Measurements from ENCODE around the gene STX2. TPM values are rescaled to one million over a fixed set of nuclear protein-coding genes. Genes with fewer than 3 reads are reported as not detected.
A peak's percentile ranks its signal among the peaks of the same experiment; 100 is the strongest.

The STX2 gene
- total and polyA plus RNA-seq, 10 donors, result 7.4 to 18.4 (median 12.7) TPM

GRCh38 chr12:130829391-130830245 is 9.4 kb downstream of the STX2 start:
- peaks cover 0 to 44% (median 6%) of the 10 kb centered on the region in 6 donors for H3K4me1 ChIP-seq
- no peak for DNase-seq
- H3K9me3 ChIP-seq, result no peaks in the 10 kb centered on the region
- no peak for TF ChIP-seq POLR2A (IDR thresholded peaks at IDR 0.05)
- no peak for TF ChIP-seq CTCF (IDR thresholded peaks at IDR 0.05 in 8 of 11, conservative IDR thresholded peaks at IDR 0.05 in 3 of 11)
- TF ChIP-seq POLR2AphosphoS5 (IDR thresholded peaks at IDR 0.05), result no peak
- intact Hi-C loops (cut with DNase I; ENCODE audit: low total_unique reads), result no loop called here
- peaks cover 0 to 6% (median under 1%) of the 10 kb centered on the region in 6 donors for H3K36me3 ChIP-seq
- H3K4me3 ChIP-seq, result no peak overlapping the region
- H3K27me3 ChIP-seq (replicated peaks in 1 of 7), result no peaks in the 10 kb centered on the region
- 85 to 91% (median 88%) methylated on average over 14 to 17 of the region's 17 CpGs for WGBS, 5 donors
- no peak overlapping the region for H3K27ac ChIP-seq

GRCh38 chr12:130828895-130829294 is 10.2 kb downstream of the STX2 start:
- Histone ChIP-seq H3K36me3 (peaks cover 0 to 14% (median 2%) of the 10 kb centered on the region in 6 donors), H3K27me3 (replicated peaks in 1 of 7) (no peaks in the 10 kb centered on the region), H3K4me3 (no peak overlapping the region), H3K9me3 (no peaks in the 10 kb centered on the region), H3K27ac (no peak overlapping the region), H3K4me1 (peaks cover 0 to 43% (median 6%) of the 10 kb centered on the region in 6 donors)
- 93 to 95% (median 94%) methylated on average over 8 of the region's 8 CpGs for WGBS, 5 donors
- no peak for DNase-seq
- no peak for TF ChIP-seq POLR2A (IDR thresholded peaks at IDR 0.05)
- no peak for TF ChIP-seq POLR2AphosphoS5 (IDR thresholded peaks at IDR 0.05)
- no peak for TF ChIP-seq CTCF (IDR thresholded peaks at IDR 0.05 in 8 of 11, conservative IDR thresholded peaks at IDR 0.05 in 3 of 11)
- intact Hi-C loops (cut with DNase I; ENCODE audit: low total_unique reads), result no loop called here

GRCh38 chr12:130827432-130827831 is 11.6 kb downstream of the STX2 start:
- no peaks in the 10 kb centered on the region for H3K27me3 ChIP-seq (replicated peaks in 1 of 7)
- DNase-seq, result no peak
- WGBS, 5 donors, result 65 to 92% (median 78%) methylated on average over 3 of the region's 3 CpGs
- no peak for TF ChIP-seq POLR2AphosphoS5 (IDR thresholded peaks at IDR 0.05)
- no peak for TF ChIP-seq CTCF (IDR thresholded peaks at IDR 0.05 in 8 of 11, conservative IDR thresholded peaks at IDR 0.05 in 3 of 11)
- no peak for TF ChIP-seq POLR2A (IDR thresholded peaks at IDR 0.05)
- peak overlapping the region in 6 of 8 donors; percentile 5 to 49 (median 37) for H3K27ac ChIP-seq
- H3K4me3 ChIP-seq, result no peak overlapping the region
- H3K36me3 ChIP-seq, result peaks cover 0 to 28% (median 8%) of the 10 kb centered on the region in 6 donors
- H3K4me1 ChIP-seq, result peaks cover 0 to 29% (median 4%) of the 10 kb centered on the region in 6 donors
- intact Hi-C loops (cut with DNase I; ENCODE audit: low total_unique reads), result no loop called here
- H3K9me3 ChIP-seq, result no peaks in the 10 kb centered on the region

- Histone ChIP-seq H3K9me3 (no peaks in the 10 kb centered on the region), H3K27me3 (replicated peaks in 1 of 7) (no peaks in the 10 kb centered on the region), H3K36me3 (peaks cover 0 to 37% (median 10%) of the 10 kb centered on the region in 6 donors), H3K4me1 (peaks cover 0 to 33% (median 4%) of the 10 kb centered on the region in 6 donors), H3K4me3 (no peak overlapping the region), H3K27ac (peak overlapping the region in 3 of 8 donors; percentile 21 to 43 (median 36))
- 60 to 71% (median 66%) methylated on average over 20 to 21 of the region's 21 CpGs for WGBS, 5 donors
- intact Hi-C loops (cut with DNase I; ENCODE audit: low total_unique reads), result no loop called here
- peak; percentile 83 for DNase-seq
- peak in 2 of 3 donors; percentile 17 to 66 for TF ChIP-seq POLR2AphosphoS5 (IDR thresholded peaks at IDR 0.05)
- peak; percentile 29 to 79 (median 58) for TF ChIP-seq CTCF (IDR thresholded peaks at IDR 0.05 in 8 of 11, conservative IDR thresholded peaks at IDR 0.05 in 3 of 11)
- no peak for TF ChIP-seq POLR2A (IDR thresholded peaks at IDR 0.05)
Observed at GRCh38 chr12:130826151-130826801, 12.8 kb downstream of the STX2 start.

All from spleen (tissue), 11 donors.